Measurements from ENCODE around the gene SAMHD1. TPM values are rescaled to one million over a fixed set of nuclear protein-coding genes. Genes with fewer than 3 reads are reported as not detected.

Gene SAMHD1
- total and polyA plus RNA-seq, 2 of the 13 experiments (the other 11 are each of a cell fraction or from before 2014, with no cell fraction given): 16.9 to 43.5 TPM

DNA sequence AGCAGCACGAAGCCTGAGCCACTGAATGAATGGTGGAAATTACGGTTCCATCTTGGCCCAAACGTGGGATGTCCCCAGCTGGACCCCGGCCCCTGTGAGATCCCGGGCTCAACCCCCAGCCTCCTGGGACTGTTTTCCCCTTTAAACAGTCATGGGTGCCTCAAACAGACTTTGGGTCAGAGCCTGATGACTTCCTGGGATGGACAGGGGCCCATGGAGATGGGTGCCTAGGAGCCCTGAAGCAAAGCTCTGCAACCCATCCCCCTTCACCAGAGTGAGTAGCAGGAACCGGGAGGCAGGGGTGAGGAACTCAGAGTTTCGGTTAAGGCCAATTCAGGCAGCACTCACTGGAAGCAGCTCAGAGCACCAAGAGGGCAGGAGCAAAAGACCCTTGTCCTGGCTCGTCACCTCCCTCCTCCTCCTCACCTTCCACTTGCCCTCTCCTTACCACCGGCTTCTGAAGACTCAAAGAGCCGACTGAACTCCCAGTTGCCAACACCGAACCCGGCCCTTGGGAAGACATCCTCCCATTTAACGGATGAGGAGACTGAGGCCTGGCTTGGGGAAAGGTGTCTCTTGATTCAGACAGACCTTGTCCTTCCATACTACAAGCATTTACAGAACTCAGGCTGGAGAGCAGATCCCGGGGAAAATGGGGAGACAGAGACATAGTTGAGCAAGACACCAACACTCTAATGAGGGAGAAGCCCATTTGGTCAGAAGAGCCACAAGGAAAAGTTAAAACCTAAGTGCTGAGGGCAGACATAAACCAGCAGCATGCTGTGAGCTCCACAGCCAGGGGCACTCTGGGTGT lies 90.5 kb downstream of the SAMHD1 start (continued):
- TF ChIP-seq TBX2 (CRISPR knock-in tag; IDR thresholded peaks at IDR 0.05; ENCODE audit: borderline replicate concordance): 0 out of 2 replicates have a peak, but pooled peaks have one; percentile 0
- no peak for TF ChIP-seq ATF7 (IDR thresholded peaks at IDR 0.05)
- no peak for TF ChIP-seq ATF7 (CRISPR knock-in tag; IDR thresholded peaks at IDR 0.05)
- TF ChIP-seq ZNF674 (CRISPR knock-in tag; IDR thresholded peaks at IDR 0.05; ENCODE audit: low read depth): no peak
- TF ChIP-seq, protein P1, sequence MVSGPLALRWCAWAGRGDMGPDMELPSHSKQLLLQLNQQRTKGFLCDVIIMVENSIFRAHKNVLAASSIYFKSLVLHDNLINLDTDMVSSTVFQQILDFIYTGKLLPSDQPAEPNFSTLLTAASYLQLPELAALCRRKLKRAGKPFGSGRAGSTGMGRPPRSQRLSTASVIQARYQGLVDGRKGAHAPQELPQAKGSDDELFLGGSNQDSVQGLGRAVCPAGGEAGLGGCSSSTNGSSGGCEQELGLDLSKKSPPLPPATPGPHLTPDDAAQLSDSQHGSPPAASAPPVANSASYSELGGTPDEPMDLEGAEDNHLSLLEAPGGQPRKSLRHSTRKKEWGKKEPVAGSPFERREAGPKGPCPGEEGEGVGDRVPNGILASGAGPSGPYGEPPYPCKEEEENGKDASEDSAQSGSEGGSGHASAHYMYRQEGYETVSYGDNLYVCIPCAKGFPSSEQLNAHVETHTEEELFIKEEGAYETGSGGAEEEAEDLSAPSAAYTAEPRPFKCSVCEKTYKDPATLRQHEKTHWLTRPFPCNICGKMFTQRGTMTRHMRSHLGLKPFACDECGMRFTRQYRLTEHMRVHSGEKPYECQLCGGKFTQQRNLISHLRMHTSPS (CRISPR knock-in tag; IDR thresholded peaks at IDR 0.05; ENCODE audit: low read depth): peak; percentile 19; the same call in 1 of the 2 replicates
- TF ChIP-seq ATF1 (CRISPR knock-in tag; IDR thresholded peaks at IDR 0.05): no peak
- no peak for TF ChIP-seq U2AF2 (IDR thresholded peaks at IDR 0.05; ENCODE audit: low read depth, low read length)
- no peak for TF ChIP-seq ZNF850 (CRISPR knock-in tag; conservative IDR thresholded peaks at IDR 0.05)
- TF ChIP-seq, protein P2, sequence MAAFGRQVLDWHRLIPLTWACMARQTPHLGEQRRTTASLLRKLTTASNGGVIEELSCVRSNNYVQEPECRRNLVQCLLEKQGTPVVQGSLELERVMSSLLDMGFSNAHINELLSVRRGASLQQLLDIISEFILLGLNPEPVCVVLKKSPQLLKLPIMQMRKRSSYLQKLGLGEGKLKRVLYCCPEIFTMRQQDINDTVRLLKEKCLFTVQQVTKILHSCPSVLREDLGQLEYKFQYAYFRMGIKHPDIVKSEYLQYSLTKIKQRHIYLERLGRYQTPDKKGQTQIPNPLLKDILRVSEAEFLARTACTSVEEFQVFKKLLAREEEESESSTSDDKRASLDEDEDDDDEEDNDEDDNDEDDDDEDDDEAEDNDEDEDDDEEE (CRISPR knock-in tag; IDR thresholded peaks at IDR 0.05): peak; percentile 23; the same call in 1 of the 2 replicates
- TF ChIP-seq ARNTL (CRISPR knock-in tag; IDR thresholded peaks at IDR 0.05): no peak
